Thyroid gland (tissue), 4 donors: ENCODE measurements around the gene HBA2. TPM values are rescaled to one million over a fixed set of nuclear protein-coding genes. Genes with fewer than 3 reads are reported as not detected.
A peak's percentile ranks its signal among the peaks of the same experiment; 100 is the strongest.
"Not testable (repeated sequence)": the region's sequence is repeated elsewhere in the genome, so short reads cannot be mapped to it uniquely, and the experiment has no call there.

Experiments
- DNase-seq, 2 donors: peaks; one replicate each; pipeline ENCODE4 v3.0.0-alpha.2; 2019
- H3K27ac ChIP-seq, 3 donors: fragments of 200-600 bp; sonication (generic); 1 replicate in 2 of 3; 2 replicates in 1 of 3; pipeline ENCODE4 v1.5.1; 2016 to 2019; ENCODE audit warnings: mild to moderate bottlenecking in 1 of 3, moderate library complexity in 1 of 3
- H3K27me3 ChIP-seq: fragments of 200-600 bp; sonication (generic); one replicate; pipeline ENCODE4 v1.5.1; 2019
- H3K36me3 ChIP-seq, 2 donors: fragments of 200-600 bp; sonication (generic); one replicate each; pipeline ENCODE4 v1.5.1; 2016 to 2019
- H3K4me1 ChIP-seq, 2 donors: fragments of 200-600 bp; sonication (generic); one replicate each; pipeline ENCODE4 v1.5.1; 2017 to 2019
- H3K4me3 ChIP-seq, 3 donors: fragments of 200-600 bp; sonication (generic); replicated peaks in 1 of 3; 1 replicate in 2 of 3; 2 replicates in 1 of 3; pipeline ENCODE4 v1.5.1; 2016; ENCODE audit warnings: mild to moderate bottlenecking in 1 of 3
- H3K9me3 ChIP-seq: fragments of 200-600 bp; sonication (generic); one replicate; pipeline ENCODE4 v1.5.1; 2017
- POLR2A ChIP-seq, 2 donors: fragments of 450-650 bp; IDR thresholded peaks; one replicate each; pipeline ENCODE4 v1.6.1; 2017; ENCODE audit warnings: antibody characterized with exemption in 2 of 2, mild to moderate bottlenecking in 2 of 2, moderate library complexity in 1 of 2
- WGBS, 2 donors: methylation state at CpG; one replicate each; pipeline ENCODE4 v1.1.5; 2017; 5-methylcytosine and 5-hydroxymethylcytosine counted together
- intact Hi-C: fragments of 100-400 bp; cut with DNase I; formaldehyde crosslinking; loops from one replicate; pipeline ENCODE4 v1.15.1; 2023
- total RNA-seq, 4 donors: library from RNA; depleted of rRNA; stranded (reverse); fragments of >200 nt; gene quantifications; one replicate each; pipeline ENCODE4 v1.2.3, GENCODE V29; 2016
- TF ChIP-seq, protein P1 (sequence below), 6 experiments: fragments of 200-600 bp in 3 of 6; fragments of 450-650 bp in 3 of 6; sonication (generic) in 3 of 6; IDR thresholded peaks; one replicate each; pipeline ENCODE4 v1.5.1; 2016 to 2019; ENCODE audit warnings: antibody characterized with exemption in 6 of 6, mild to moderate bottlenecking in 2 of 6, inconsistent platforms in 1 of 6, moderate library complexity in 1 of 6

Gene HBA2
- total RNA-seq, 4 donors from 2014 or later = 21.2 to 136 (median 51.3) TPM

GRCh38 chr16:154217-155030 lies 18.3 kb upstream of the HBA2 start:
- WGBS, 2 donors = 3% methylated on average over 15 to 17 of the region's 59 CpGs
- TF ChIP-seq, protein P1, sequence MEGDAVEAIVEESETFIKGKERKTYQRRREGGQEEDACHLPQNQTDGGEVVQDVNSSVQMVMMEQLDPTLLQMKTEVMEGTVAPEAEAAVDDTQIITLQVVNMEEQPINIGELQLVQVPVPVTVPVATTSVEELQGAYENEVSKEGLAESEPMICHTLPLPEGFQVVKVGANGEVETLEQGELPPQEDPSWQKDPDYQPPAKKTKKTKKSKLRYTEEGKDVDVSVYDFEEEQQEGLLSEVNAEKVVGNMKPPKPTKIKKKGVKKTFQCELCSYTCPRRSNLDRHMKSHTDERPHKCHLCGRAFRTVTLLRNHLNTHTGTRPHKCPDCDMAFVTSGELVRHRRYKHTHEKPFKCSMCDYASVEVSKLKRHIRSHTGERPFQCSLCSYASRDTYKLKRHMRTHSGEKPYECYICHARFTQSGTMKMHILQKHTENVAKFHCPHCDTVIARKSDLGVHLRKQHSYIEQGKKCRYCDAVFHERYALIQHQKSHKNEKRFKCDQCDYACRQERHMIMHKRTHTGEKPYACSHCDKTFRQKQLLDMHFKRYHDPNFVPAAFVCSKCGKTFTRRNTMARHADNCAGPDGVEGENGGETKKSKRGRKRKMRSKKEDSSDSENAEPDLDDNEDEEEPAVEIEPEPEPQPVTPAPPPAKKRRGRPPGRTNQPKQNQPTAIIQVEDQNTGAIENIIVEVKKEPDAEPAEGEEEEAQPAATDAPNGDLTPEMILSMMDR (IDR thresholded peaks at IDR 0.05) = no peak
- no peak for TF ChIP-seq POLR2A (IDR thresholded peaks at IDR 0.05)
- Histone ChIP-seq H3K9me3 (no peaks in the 10 kb centered on the region), H3K36me3 (no peaks in the 10 kb centered on the region), H3K4me3 (peak overlapping the region in 2 of 3 donors; percentile 12 to 13), H3K27ac (no peak overlapping the region), H3K4me1 (peaks cover 5 to 9% of the 10 kb centered on the region in 2 donors), H3K27me3 (peaks cover 8% of the 10 kb centered on the region)
- intact Hi-C loops = no loop called here
- peak; percentile 14 to 38 for DNase-seq

DNA sequence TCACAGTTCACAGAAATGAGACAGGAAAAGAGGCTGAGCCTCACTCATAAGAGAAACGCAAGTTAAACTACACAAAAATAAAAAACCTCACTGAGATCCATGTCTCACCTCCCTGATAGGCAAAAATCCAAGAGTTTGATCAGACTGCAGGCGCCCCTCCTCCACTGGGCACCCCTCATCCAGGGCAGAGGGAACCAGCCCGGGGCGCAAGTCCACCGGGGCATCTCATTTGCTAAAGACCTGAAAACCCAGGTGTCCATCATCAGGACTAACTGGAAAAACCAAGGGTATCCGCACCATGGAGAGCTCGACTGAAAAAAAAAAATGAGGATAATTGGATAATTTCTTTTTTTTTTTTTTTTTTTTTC lies 17.7 kb upstream of the HBA2 start:
- no peak for TF ChIP-seq POLR2A (IDR thresholded peaks at IDR 0.05)
- TF ChIP-seq, protein P1 (IDR thresholded peaks at IDR 0.05) = no peak
- WGBS, 2 donors = 71% methylated on average over 7 of the region's 7 CpGs
- H3K27me3 ChIP-seq = peaks cover 8% of the 10 kb centered on the region

GRCh38 chr16:159136-159849 lies 13.4 kb upstream of the HBA2 start:
- no peaks in the 10 kb centered on the region for H3K36me3 ChIP-seq
- 60 to 61% methylated on average over 6 of the region's 6 CpGs for WGBS, 2 donors
- H3K27ac ChIP-seq = no peak overlapping the region
- no peak for DNase-seq
- H3K4me1 ChIP-seq = peaks cover 5 to 7% of the 10 kb centered on the region in 2 donors
- H3K4me3 ChIP-seq = no peak overlapping the region
- no peaks in the 10 kb centered on the region for H3K9me3 ChIP-seq
- intact Hi-C loops = no loop called here
- H3K27me3 ChIP-seq = peaks cover 8% of the 10 kb centered on the region
- TF ChIP-seq, protein P1 (IDR thresholded peaks at IDR 0.05) = no peak
- no peak for TF ChIP-seq POLR2A (IDR thresholded peaks at IDR 0.05)

More for the DNA sequence above, 17.7 kb upstream of the HBA2 start:
- DNase-seq = no peak
- peaks cover 5 to 9% of the 10 kb centered on the region in 2 donors for H3K4me1 ChIP-seq
- no peak overlapping the region for H3K4me3 ChIP-seq
- H3K36me3 ChIP-seq = no peaks in the 10 kb centered on the region
- H3K27ac ChIP-seq = no peak overlapping the region
- intact Hi-C loops = no loop called here
- no peaks in the 10 kb centered on the region for H3K9me3 ChIP-seq

GRCh38 chr16:160242-160641 lies 12.4 kb upstream of the HBA2 start:
- H3K27me3 ChIP-seq, H3K4me3 ChIP-seq, H3K36me3 ChIP-seq, intact Hi-C loops, H3K27ac ChIP-seq, H3K4me1 ChIP-seq, DNase-seq, H3K9me3 ChIP-seq: not testable (repeated sequence)
- 70% methylated on average over 11 of the region's 20 CpGs; no CpG with 5 or more reads in 1 of the 2 donors for WGBS, 2 donors

DNA sequence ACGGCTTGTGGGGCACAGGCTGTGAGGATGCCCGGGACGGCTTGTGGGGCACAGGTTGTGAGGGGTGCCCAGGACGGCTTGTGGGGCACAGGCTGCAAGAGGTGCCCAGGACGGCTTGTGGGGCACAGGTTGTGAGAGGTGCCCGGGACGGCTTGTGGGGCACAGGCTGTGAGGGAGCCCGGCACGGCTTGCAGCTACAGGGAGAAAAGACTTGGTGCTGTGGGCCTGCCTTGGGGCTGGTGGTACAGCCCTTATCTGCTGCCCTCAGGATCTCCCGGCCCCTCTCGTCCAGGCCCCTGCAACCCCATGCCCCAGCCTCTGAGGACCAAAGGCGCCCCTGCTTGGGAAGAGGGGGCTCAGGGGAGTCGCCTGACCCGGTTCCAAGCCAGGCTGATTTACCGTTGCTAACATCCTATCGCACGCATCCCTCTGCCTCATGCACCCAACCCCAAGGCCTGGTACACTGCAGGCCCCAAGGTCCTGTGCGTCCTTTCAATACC lies 11.9 kb upstream of the HBA2 start:
- 67 to 83% methylated on average over 8 to 14 of the region's 18 CpGs for WGBS, 2 donors
- peaks cover 8% of the 10 kb centered on the region for H3K27me3 ChIP-seq

More for the DNA sequence above, 11.9 kb upstream of the HBA2 start:
- Histone ChIP-seq H3K36me3 (no peaks in the 10 kb centered on the region), H3K9me3 (no peaks in the 10 kb centered on the region), H3K27ac (no peak overlapping the region), H3K4me3 (no peak overlapping the region), H3K4me1 (peaks cover 2 to 8% of the 10 kb centered on the region in 2 donors)
- no peak for DNase-seq
- intact Hi-C loops = no loop called here
- no peak for TF ChIP-seq POLR2A (IDR thresholded peaks at IDR 0.05)
- TF ChIP-seq, protein P1 (IDR thresholded peaks at IDR 0.05) = no peak
